Middle frontal gyrus (tissue), 1 donor: Measurements from ENCODE around the gene TSKS.
A peak's percentile ranks its signal among the peaks of the same experiment; 100 is the strongest.
"Not testable (repeated sequence)": the region's sequence is repeated elsewhere in the genome, so short reads cannot be mapped to it uniquely, and the experiment has no call there.

ENCODE experiments used
- DNase-seq: peaks from one replicate; pipeline ENCODE4 v3.0.0-alpha.2; 2015; ENCODE audit warnings: low spot score; ENCODE audit errors: extremely low spot score

TSKS gene

DNA sequence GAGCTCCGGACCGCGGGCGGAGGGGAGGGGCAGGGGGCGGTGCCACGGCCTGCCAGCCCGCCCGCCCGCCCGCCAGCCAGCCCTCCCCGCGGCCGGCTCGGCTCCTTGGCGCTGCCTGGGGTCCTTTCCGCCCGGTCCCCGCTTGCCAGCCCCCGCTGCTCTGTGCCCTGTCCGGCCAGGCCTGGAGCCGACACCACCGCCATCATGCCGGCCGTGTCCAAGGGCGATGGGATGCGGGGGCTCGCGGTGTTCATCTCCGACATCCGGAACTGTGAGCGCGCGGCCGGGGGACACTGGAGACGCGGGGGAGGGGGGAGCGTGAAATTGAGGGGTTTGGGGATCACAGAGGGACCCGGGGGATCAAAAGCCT lies 3.8 kb upstream of the TSKS start, which contains the start of gene AP2A1:
Gene AP2A1, plus strand, starts transcription at position 72 of the 370 bp plus-strand sequence. Its CDS starts 133 bp downstream, at position 205.
- no peak for DNase-seq

DNA sequence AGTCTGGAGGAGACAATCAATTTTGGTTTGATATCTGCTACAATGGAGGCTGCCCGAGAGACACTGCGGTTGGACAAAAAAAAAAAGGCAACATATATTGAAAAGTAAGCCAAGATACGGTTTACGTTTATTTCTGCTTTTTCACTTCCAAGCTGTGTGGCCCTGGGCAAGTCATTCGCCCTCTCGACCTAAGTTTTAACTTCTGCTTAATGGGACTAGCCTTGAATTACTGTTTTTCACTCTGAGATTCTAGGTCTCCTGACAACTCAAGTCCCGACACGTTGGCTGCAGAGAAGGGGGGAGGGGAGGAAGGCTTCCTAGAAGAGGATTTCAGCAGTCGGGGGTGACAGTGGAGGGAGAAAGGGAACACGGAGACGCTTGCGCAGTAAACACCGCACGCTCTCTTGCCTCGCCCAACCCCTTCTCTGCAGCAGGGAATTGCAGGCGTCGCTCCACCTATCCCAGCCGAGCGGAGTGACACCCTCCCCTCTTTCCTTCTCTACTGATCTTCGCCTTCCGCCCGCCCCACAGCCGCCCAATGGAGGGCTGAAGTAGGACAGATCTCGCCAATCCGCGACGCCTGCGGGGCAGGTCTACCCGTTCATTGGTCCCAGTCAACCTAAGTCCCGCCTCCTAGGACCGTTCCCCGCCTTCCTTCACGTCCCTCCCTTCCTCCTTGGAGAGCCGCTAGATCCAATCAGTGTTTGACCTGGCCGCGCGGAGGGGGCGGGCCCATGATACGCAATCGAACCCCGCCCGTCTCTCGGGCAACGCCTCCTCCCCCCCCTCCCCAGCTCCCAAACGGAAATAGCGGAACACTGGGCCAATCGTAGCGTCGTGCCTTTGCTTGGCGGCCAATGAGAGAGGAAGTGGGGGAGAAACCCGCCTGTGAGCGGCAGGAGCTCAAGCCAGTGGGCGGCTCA lies 3.2 kb upstream of the TSKS start:
- DNase-seq, result peak; percentile 98

GRCh38 chr19:49764341-49764740 lies 1.2 kb upstream of the TSKS start:
- DNase-seq, result no peak

DNA sequence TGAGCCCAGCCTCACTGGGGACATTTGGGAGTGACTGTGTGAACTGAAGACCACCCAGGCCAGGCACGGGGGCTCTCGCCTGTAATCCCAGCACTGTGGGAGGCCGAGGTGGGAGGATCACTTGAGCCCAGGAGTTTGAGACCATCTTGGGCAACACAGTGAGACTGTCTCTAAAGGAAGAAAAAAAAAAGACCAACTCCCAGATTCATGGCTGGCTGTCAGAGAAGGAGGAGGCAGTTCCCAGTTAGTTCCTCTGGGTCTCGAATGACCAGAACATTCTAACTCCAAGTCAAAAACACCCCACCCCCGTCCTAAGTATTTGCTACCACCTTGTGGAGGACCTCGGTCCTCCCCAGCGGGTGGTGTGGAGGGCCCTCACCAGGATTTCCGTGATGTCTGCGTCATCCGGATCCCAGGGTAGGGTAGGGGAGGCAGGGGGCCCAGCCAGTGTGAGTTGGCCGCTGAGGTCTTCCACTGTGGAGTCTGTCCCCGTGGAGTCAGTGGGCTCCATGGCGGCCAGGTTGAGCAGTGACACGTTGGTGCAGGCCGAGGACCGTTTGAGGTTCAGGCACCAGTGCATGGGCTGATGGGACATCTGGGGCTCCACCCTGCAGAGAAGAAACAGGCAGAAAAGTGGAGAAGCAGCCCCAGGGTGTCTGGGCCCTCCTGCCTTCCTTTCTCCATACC lies 1.3 kb downstream of the TSKS start:
- no peak for DNase-seq

GRCh38 chr19:49761249-49761624 lies 1.9 kb downstream of the TSKS start:
- no peak for DNase-seq

DNA sequence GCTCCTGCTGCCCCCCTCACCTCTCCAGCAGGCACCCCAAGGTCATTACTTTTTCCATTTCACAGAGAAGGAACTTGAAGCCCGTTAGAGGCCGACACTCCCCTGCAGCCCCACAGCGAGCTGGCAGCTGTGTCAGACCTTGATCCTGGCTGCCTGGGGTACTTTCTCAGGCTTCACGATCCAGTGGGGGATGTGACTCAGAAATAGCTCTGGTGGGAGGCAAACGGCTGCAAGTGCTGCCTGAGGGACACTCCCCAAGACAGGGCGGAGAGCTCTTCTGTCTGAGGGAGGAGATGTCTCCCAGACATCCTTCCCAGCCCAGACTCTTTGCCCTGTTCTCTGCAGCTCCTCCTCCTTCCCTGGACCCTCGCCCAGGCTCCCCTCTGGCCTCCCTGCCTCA lies 4.8 kb downstream of the TSKS start:
- DNase-seq, result peak; percentile 39

GRCh38 chr19:49755956-49756355 lies 7.2 kb downstream of the TSKS start:
- DNase-seq, result no peak

GRCh38 chr19:49752701-49753100 lies 10.4 kb downstream of the TSKS start:
- no peak for DNase-seq

DNA sequence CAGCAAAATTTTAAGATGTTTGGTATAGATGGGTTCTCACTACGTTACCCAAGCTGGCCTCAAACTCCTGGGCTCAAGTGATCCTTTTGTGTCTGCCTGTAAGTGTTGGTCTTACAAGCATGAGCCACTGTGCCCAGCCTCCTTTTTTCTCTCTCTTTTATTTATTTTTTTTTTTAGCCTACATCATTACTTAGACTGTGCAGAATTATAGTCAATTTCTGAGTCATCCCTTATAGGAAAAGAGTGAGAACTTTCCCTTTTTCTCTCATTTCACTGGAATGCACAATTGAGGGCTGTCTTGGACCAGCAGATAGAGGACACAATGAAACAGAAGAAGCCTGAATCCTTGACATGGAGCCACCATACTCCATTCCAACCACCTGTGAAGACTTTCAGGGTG lies 13.3 kb downstream of the TSKS start:
- no peak for DNase-seq

- DNase-seq, result no peak
These were observed 13.9 kb downstream of the TSKS start for GRCh38 chr19:49749055-49749716.

- no peak for DNase-seq
These were observed 16.7 kb downstream of the TSKS start for GRCh38 chr19:49746206-49746958.

DNA sequence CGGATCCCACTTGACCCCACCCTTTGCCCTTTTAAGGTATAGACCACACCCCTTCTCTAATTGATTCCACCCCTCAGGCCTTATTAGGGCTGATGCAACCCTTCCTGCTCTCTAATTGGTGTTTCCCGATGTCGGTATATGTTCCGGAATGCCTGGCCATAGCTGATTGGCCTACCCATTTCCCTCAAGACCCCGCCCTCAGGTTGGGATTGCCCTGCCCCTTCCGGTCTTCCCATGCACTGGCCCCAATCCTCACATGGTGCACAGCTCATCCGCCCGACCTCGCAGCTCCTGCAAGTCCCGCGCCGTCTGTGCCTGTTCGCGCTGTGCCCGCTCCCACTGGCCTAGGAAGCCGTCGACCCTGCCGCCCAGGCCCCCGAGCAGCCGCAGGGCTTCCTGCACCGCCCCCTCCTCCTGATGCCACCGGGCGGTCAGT lies 18.1 kb downstream of the TSKS start:
- no peak for DNase-seq

DNA sequence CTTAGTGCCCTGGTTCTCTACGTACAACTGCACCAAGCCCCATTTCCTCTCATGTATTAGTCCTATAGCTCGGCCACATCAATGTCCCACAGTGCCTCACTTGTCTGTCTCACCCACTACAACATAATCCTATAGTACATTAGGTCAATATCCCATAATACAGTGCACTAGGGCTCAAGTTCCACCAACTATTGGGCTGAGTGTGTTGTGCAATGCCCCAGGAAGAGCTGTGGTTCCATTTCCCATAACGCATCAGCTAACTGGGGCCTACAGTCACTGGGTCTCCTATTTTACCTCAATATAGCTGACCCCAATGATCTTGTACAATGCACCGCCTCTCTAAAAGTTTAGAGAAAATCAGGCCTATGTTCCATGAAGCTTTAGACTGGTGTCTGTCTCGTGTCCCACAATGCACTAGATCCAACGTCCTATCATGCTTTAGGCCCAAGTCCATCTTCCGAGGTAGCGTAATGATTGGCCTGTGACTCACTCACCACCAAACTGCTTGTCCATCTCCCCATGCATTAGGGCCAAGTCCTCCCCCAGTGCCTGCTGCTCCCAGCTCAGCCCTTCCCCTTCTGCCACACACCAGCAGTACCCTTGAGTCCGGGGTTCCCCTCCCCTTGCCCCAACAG lies 21.8 kb downstream of the TSKS start:
- no peak for DNase-seq

DNA sequence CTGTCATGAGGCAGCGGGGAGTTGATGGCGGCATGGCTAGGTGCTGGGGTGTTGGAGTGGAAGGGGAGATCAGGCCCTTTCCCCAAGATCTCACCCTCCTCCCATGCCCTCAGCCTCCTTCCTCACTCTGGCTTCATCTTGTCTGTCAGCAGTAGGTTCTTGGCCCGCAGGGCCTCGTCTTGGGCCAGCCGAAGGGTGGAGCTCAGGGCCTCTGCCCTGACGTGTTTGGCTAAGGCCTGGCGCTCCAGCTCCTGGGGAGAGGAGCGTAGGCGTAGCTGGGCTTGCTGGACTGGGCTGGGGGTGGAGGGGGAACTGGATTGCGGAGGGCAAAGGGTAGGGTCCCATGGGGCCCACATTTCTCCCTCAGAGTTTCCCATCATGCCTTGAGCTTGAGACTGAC lies 23.2 kb downstream of the TSKS start:
- DNase-seq, result no peak

- DNase-seq, result no peak
These were observed 24.0 kb downstream of the TSKS start for GRCh38 chr19:49739098-49739497.

DNA sequence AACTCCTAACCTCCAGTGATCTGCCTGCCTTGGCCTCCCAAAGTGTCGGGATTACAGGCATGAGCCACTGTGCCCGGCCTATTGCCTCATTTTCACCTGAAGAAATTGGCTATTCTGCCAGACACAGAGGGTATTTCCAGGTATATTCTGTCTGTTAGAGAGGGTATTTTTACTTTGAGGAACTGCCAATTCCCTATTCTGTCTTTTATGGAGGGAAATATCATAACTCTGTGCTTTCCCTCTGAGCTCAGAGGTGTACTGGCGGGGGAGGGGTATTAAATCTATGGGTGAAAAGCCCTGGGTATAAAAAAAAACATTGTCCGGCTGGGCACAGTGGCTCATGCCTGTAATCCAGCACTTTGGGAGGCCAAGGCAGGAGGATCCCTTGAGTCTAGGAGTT lies 24.8 kb downstream of the TSKS start:
- DNase-seq, result no peak

DNA sequence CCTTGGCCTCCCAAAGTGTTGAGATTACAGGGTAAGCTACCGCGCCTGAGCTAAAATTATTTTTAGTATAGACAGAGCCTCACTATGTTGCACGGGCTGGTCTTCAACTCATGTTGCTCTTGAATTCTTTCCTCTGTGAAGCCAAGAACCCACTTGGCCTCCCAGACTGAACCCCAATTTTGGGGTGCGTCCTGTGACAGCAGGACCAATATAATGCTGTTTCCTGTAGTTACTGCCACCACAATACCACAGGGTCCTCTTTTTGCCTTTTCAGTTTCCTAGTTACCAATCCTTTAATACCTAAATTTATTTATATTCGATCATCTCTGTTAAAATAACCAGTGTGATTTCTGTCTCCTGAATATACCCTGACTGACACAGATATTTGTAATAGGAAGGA lies 32.9 kb downstream of the TSKS start:
- no peak for DNase-seq

GRCh38 chr19:49727217-49728030 lies 35.7 kb downstream of the TSKS start:
- DNase-seq, result no peak

- DNase-seq, result not testable (repeated sequence)
These were observed 43.7 kb downstream of the TSKS start for GRCh38 chr19:49719420-49719819.

DNA sequence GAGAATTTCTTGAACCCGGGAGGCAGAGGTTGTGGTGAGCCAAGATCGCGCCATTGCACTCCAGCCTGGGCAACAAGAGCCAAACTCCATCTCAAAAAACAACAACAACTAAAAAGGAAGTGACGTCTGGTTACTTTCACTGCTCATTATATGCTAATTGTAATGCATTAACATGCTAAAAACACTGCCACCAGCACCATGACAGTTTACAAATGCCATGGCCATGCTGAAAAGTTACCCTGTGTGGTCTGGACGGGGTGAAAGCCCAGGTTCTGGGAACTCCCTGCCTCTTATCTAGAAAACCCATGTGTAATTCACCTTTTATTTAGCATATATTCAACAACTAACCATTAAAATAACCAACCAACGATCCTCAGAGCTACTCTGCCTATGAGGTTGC lies 44.1 kb downstream of the TSKS start:
- DNase-seq, result no peak
